CD1c-positive myeloid dendritic cell (primary cell): ENCODE measurements around the gene PRRC2B.
"Not testable (repeated sequence)": the region's sequence is repeated elsewhere in the genome, so short reads cannot be mapped to it uniquely, and the experiment has no call there.

Experiments
- DNase-seq: peaks from one replicate; pipeline ENCODE4 v3.0.0-alpha.2; 2016; ENCODE audit errors: extremely low spot score

Gene PRRC2B

GRCh38 chr9:131539223-131539923 is 145.5 kb downstream of the PRRC2B start:
- DNase-seq, result no peak

- no peak for DNase-seq
Observed at GRCh38 chr9:131543141-131543540, 149.3 kb downstream of the PRRC2B start.

- no peak for DNase-seq
Observed at GRCh38 chr9:131545003-131545785, 151.3 kb downstream of the PRRC2B start, which contains the start of gene PRRT1B. TSS of gene PRRT1B (plus strand) at chr9:131545523. CDS start at chr9:131545616, 93 bp downstream.

GRCh38 chr9:131545786-131546335 is 152.0 kb downstream of the PRRC2B start:
- no peak for DNase-seq

- peak; percentile 33 for DNase-seq
Observed at GRCh38 chr9:131546336-131547084, 152.6 kb downstream of the PRRC2B start.

- DNase-seq, result not testable (repeated sequence)
Observed at GRCh38 chr9:131549186-131549585, 155.3 kb downstream of the PRRC2B start.
